Suprapubic skin (tissue), 4 donors: ENCODE results near the gene DYNC2LI1. TPM values are rescaled to one million over a fixed set of nuclear protein-coding genes. Genes with fewer than 3 reads are reported as not detected.

ENCODE experiments used
- DNase-seq, 2 donors: peaks; one replicate each; pipeline ENCODE4 v3.0.0-alpha.2; 2019; ENCODE audit warnings: low spot score in 2 of 2
- H3K27ac ChIP-seq: fragments of 200-600 bp; sonication (generic); one replicate; pipeline ENCODE4 v1.5.1; 2019
- H3K27me3 ChIP-seq: fragments of 200-600 bp; sonication (generic); one replicate; pipeline ENCODE4 v1.5.1; 2019
- H3K36me3 ChIP-seq: fragments of 200-600 bp; sonication (generic); one replicate; pipeline ENCODE4 v1.5.1; 2019
- H3K4me1 ChIP-seq: fragments of 200-600 bp; sonication (generic); one replicate; pipeline ENCODE4 v1.5.1; 2019
- H3K4me3 ChIP-seq: fragments of 200-600 bp; sonication (generic); one replicate; pipeline ENCODE4 v1.5.1; 2019; ENCODE audit warnings: mild to moderate bottlenecking
- H3K9me3 ChIP-seq: fragments of 200-600 bp; sonication (generic); one replicate; pipeline ENCODE4 v1.5.1; 2019
- EP300 ChIP-seq: sonication (generic); formaldehyde crosslinking; IDR thresholded peaks from one replicate; pipeline ENCODE4 v1.6.1; 2017; ENCODE audit warnings: antibody characterized with exemption
- POLR2A ChIP-seq, 2 donors: fragments of 450-650 bp; IDR thresholded peaks; one replicate each; pipeline ENCODE4 v1.6.1; 2017; ENCODE audit warnings: antibody characterized with exemption in 2 of 2, mild to moderate bottlenecking in 2 of 2, moderate library complexity in 2 of 2
- POLR2AphosphoS5 ChIP-seq, 3 donors: sonication (generic); formaldehyde crosslinking; IDR thresholded peaks; one replicate each; pipeline ENCODE4 v1.6.1; 2017; ENCODE audit warnings: antibody characterized with exemption in 3 of 3
- WGBS: methylation state at CpG from one replicate; pipeline ENCODE4 v1.1.5; 2018; 5-methylcytosine and 5-hydroxymethylcytosine counted together
- total RNA-seq, 4 donors: library from RNA; depleted of rRNA; stranded (reverse); fragments of >200 nt; gene quantifications; one replicate each; pipeline ENCODE4 v1.1.0, GENCODE V29; 2016
- TF ChIP-seq, protein P1 (sequence below), 2 donors: fragments of 200-600 bp in 1 of 2; fragments of 450-650 bp in 1 of 2; sonication (generic) in 1 of 2; IDR thresholded peaks; one replicate each; pipeline ENCODE4 v1.5.1; 2016 to 2019; ENCODE audit warnings: antibody characterized with exemption in 2 of 2, mild to moderate bottlenecking in 1 of 2, moderate library complexity in 1 of 2

The DYNC2LI1 gene
- total RNA-seq, 4 donors from 2014 or later, result 9.8 to 48.9 (median 21.2) TPM

DNA sequence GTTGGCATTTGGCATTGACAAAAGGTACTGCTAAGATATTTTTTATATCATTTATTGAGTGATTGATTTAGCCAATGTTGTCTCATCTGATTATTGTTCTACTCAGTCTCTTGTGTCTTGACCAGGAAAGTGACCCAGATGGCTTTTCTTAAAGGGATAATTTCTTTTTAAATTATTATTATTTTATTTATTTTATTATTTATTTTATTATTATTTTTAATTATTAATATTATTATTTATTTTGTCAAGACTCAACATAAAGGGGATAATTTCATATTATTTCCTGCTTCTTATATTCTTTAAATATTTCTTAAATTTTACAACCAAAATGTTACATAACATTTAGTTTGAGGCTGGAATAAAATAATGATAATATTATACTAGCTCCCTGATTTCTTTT, 27.1 kb downstream of the DYNC2LI1 start:
- TF ChIP-seq POLR2AphosphoS5 (IDR thresholded peaks at IDR 0.05), result no peak
- TF ChIP-seq, protein P1, sequence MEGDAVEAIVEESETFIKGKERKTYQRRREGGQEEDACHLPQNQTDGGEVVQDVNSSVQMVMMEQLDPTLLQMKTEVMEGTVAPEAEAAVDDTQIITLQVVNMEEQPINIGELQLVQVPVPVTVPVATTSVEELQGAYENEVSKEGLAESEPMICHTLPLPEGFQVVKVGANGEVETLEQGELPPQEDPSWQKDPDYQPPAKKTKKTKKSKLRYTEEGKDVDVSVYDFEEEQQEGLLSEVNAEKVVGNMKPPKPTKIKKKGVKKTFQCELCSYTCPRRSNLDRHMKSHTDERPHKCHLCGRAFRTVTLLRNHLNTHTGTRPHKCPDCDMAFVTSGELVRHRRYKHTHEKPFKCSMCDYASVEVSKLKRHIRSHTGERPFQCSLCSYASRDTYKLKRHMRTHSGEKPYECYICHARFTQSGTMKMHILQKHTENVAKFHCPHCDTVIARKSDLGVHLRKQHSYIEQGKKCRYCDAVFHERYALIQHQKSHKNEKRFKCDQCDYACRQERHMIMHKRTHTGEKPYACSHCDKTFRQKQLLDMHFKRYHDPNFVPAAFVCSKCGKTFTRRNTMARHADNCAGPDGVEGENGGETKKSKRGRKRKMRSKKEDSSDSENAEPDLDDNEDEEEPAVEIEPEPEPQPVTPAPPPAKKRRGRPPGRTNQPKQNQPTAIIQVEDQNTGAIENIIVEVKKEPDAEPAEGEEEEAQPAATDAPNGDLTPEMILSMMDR (IDR thresholded peaks at IDR 0.05), result no peak
- TF ChIP-seq EP300, result no peak
- TF ChIP-seq POLR2A (IDR thresholded peaks at IDR 0.05), result no peak
- no peaks in the 10 kb centered on the region for H3K27me3 ChIP-seq
- H3K4me3 ChIP-seq, result no peak overlapping the region
- peaks cover 24% of the 10 kb centered on the region for H3K36me3 ChIP-seq
- no peak for DNase-seq
- H3K9me3 ChIP-seq, result no peaks in the 10 kb centered on the region
- no peaks in the 10 kb centered on the region for H3K4me1 ChIP-seq
- no peak overlapping the region for H3K27ac ChIP-seq

DNA sequence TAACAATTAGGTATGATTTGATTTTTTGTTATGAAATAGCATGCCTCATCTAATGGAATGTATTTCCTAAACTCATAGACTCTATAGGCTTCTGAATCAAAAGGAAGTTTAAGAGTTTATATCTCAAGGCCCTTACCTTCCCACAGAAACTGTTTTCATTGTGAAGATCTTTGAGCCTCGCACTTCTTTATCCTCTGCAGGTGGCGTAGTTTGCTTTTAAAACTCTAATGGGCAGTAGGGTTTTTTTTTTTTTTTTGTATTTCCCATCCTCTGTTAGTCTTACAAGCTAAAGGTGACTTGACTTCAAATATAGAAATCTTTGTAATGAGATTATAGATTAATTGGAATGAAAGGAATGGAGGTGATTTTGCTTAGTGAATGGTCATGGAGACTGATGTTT, 28.3 kb downstream of the DYNC2LI1 start:
- Histone ChIP-seq H3K4me1 (no peaks in the 10 kb centered on the region), H3K27ac (no peak overlapping the region), H3K27me3 (no peaks in the 10 kb centered on the region), H3K36me3 (peaks cover 27% of the 10 kb centered on the region), H3K4me3 (no peak overlapping the region), H3K9me3 (no peaks in the 10 kb centered on the region)
- no peak for DNase-seq
- 97% methylated on average over 2 of the region's 2 CpGs for WGBS
- TF ChIP-seq, protein P1 (IDR thresholded peaks at IDR 0.05), result no peak
- no peak for TF ChIP-seq POLR2AphosphoS5 (IDR thresholded peaks at IDR 0.05)

DNA sequence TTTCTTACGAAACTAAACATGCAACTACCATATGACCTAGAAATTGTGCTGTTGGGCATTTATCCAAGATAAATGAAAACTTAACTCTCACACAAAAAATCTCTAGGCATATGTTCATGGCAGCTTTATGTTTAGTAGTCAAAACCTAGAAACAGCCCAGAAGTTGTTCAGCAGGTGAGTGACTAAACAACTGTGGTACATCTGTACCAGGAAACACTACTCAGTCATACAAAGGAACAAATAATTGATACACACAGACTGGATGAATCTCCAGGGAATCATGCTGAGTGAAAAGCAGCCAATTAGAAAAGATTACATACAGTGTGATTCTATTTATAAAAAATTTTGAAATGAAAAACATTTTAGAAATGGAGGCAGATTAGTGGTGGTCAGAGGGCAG, 29.3 kb downstream of the DYNC2LI1 start:
- Histone ChIP-seq H3K27me3 (no peaks in the 10 kb centered on the region), H3K4me1 (no peaks in the 10 kb centered on the region), H3K4me3 (no peak overlapping the region), H3K9me3 (no peaks in the 10 kb centered on the region), H3K36me3 (peaks cover 23% of the 10 kb centered on the region), H3K27ac (no peak overlapping the region)
- TF ChIP-seq POLR2AphosphoS5 (IDR thresholded peaks at IDR 0.05) (no peak), EP300 (no peak), POLR2A (IDR thresholded peaks at IDR 0.05) (no peak)
- TF ChIP-seq, protein P1 (IDR thresholded peaks at IDR 0.05), result no peak
- no peak for DNase-seq
- WGBS, result 88% methylated on average over 1 of the region's 1 CpG

DNA sequence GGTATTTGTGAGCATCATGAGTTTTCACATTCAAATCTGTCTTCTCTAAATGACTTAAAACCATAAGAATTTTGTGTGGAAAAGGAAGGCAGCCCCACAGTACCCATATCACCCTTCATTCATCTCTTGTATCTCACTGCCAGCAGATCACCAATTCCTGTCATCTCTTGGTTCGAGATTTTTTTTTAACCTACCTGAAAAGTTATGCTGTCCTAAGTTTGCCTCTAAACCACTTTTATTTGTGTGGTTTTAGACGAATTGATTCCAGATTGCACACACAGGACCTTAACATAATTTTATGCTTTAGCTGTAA, 32.8 kb downstream of the DYNC2LI1 start:
- peaks cover 49% of the 10 kb centered on the region for H3K36me3 ChIP-seq
- TF ChIP-seq EP300 (no peak), POLR2A (IDR thresholded peaks at IDR 0.05) (no peak), POLR2AphosphoS5 (IDR thresholded peaks at IDR 0.05) (no peak)
- TF ChIP-seq, protein P1 (IDR thresholded peaks at IDR 0.05), result no peak
- WGBS, result 87% methylated on average over 2 of the region's 2 CpGs
- H3K4me1 ChIP-seq, result no peaks in the 10 kb centered on the region
- DNase-seq, result no peak
- no peak overlapping the region for H3K4me3 ChIP-seq
- H3K9me3 ChIP-seq, result no peaks in the 10 kb centered on the region
- no peaks in the 10 kb centered on the region for H3K27me3 ChIP-seq
- no peak overlapping the region for H3K27ac ChIP-seq

DNA sequence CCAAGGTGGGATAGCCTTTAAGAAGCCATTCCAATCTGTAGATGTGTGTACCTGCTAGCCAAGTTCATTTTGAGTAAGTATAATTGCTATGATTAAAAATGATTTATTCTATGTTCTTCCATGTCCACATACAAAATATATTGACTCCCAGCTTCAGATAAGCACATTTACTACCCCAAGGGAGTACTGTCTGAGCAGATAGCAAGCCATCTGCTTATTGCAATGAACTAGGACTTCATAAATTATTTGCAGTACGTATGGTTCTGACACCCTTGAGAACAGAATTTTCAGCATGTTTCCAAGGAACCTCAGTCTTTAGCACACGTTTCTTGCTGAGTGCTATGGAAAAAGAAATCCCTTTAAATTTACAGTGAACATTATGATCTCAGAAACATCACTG, 36.6 kb downstream of the DYNC2LI1 start:
- Histone ChIP-seq H3K27me3 (no peaks in the 10 kb centered on the region), H3K36me3 (peaks cover 48% of the 10 kb centered on the region), H3K4me1 (no peaks in the 10 kb centered on the region), H3K27ac (no peak overlapping the region), H3K4me3 (no peak overlapping the region), H3K9me3 (no peaks in the 10 kb centered on the region)
- WGBS, result 77% methylated on average over 2 of the region's 2 CpGs
- DNase-seq, result no peak
- TF ChIP-seq POLR2AphosphoS5 (IDR thresholded peaks at IDR 0.05) (no peak), EP300 (no peak), POLR2A (IDR thresholded peaks at IDR 0.05) (no peak)
- TF ChIP-seq, protein P1 (IDR thresholded peaks at IDR 0.05), result no peak
